GM21723 (cell line): ENCODE results near the gene DNAJB6.

Source experiments
- ATAC-seq: cut with Tn5 transposase; IDR thresholded peaks from one replicate; pipeline ENCODE4 v1.9.1; 2021; ENCODE audit warnings: mild to moderate bottlenecking, moderate library complexity; ENCODE audit not compliant: unreplicated experiment

Gene DNAJB6

DNA sequence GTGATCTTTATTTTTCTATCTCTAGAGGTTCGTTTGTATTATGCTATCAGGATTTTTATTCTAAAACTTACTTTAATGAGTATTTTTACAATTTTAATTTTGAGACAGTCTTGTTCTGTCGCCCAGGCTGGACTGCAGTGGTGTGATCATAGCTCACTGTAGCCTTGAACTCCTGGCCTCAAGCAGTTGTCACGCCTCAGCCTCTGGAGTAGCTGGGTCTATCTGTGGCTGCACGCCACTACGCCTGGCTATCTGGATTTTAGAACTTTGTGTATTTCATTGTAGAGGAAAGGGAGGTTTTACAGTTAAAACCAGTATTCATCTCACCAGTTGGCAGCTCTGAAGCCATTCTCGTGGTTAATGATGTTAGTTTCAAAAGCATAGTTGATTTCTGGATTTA, 25.9 kb downstream of the DNAJB6 start:
- ATAC-seq, result no peak

DNA sequence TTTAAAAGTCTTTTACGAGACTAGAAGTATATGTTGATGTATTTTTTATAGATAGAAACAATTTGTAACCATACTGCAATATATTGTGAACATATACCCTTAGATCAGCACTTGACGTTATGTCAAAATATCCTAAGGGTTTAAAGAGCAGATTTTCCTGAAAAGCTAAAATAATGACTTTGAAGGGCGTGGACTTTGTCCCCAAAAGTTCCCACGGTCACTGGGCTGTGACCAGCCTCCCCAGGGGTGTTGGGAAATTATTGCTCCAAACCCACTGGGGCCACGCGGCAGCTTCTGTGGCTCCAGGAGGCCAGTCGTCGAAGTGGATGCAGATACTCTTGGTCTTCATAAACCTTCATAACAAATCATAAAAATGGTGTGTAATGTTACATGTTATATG, 29.9 kb downstream of the DNAJB6 start:
- no peak for ATAC-seq

DNA sequence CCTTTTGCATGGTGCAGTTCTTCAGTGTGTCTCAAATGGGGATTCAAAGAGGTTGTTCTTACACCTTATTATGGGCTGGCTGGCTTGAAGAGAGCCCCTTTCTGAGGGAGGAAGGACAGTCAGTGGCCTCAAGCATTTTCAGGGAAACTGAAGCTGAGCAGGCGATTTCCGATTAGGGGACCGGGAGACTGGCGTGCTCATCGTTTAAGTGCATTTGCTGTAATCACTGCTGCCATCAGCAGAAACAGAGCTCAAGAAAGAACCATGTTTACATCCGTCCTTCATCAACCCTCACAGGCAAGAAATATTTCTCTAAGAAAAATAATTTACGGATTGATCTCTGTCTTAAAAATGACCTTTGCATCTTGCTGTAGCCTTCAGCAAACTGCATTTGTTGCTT, 32.2 kb downstream of the DNAJB6 start:
- ATAC-seq, result no peak

DNA sequence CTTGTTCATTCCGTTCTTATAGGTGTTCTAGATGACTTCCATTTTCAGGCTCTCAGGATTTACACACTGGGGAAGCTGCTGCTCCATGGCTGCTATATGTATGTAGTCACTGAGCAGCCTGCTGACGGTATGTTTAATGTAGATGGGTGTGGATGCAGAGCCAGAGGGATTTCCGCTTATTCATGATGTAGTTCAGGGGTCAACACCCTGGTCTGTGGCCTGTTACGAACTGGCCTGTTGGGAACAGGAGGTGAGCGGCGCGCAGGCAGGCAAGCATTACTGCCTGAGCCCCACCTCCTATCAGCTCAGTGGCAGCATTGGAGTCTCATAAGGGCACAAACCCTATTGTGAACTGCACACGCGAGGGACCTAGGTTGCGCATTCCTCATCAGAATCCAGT, 33.9 kb downstream of the DNAJB6 start:
- ATAC-seq, result no peak

DNA sequence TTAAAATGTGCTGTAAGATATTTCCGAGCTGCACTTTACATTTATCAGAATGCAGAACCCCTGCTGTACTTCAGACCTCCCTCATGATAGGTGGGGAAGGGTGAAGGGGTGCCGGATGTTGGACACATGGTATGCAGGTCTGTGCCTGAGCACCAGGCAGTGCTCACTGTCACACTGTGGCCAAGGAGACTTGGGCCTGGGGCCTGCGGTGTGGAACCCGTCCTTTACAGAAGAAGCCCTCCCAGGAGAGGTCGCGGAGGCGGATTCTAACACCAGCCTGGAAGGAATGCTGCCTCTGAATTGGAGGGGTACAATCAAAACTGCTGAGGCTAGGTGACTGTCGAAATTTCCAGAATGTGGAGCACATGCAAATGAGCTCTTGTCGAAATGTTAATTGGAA, 34.5 kb downstream of the DNAJB6 start:
- no peak for ATAC-seq

DNA sequence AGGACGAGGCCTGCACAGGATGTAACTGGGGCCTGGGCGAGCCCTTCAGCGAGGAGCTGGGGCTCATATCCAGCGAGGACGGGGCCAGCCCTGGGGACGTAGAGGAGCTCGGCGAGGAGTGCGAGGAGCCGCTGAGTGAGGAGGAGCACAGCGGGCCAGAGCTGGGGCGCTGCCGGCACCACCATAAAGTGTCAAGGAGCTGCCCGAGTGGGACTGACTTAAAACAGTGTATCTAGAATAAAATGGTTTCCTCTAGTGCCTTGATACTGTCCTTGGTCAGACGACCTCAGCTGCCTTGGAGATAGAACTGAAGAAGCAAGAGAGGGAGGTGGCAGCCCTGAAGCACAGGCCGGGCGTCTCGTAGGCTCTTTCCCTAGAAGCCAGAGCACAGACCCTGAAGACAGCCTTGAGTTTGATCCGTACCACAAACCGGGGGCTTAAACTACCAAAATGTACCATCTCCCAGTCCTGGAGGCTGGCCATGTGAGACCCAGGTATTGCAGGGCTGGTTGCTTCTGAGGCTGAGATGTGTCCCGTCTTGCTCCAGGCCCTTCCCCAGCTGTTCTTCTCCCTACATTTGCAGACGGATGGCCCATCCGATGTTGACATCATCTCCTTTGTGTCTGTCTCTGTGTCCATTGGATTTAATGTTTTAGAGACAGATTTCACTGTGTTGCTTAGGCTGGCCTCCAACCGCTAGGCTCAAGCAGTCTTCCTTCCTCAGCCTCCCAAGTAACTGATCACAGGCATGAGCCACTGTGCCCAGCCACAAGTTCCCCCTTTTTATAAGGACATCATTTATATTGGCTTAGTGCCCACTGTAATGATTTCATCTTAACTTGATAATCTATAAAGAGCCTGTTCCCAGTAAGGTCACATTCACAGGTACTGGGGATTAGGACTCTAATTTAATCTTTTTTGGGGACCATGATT, 35.8 kb downstream of the DNAJB6 start:
- ATAC-seq, result no peak

DNA sequence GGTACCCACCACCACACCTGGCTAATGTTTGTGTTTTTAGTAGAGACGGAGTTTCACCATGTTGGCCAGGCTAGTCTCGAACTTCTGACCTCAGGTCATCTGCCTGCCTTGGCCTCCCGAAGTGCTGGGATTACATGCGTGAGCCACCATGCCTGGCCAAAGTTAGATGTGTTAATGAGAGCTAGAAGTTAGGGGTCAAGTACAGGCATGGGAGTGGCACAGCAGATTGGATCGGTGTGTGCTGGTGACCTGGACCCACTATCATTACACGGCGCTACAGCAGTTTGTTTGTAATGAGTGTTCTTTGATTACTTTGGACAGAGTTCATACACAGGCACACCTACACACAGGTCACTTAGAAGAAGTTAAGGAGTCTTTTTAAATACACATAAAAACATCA, 36.7 kb downstream of the DNAJB6 start:
- no peak for ATAC-seq

DNA sequence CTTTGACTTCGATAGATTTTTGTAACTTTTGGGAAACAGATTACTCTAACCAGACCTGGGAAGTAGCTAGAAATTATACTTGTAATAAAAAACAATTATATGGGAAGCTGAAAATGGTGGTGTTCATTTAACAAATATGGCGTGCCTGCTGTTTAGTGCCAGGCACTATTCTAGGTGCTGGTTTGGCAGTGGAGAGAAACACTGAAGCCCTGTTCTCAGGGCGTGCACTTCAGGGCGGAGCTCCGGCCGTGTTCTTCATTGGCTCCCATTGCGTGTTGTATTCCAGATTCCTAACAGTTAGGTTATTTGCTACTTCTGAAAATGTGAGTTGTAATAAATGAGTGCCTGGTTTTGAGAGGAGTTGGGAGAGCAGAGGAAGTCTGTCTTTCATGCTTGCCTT, 38.6 kb downstream of the DNAJB6 start:
- ATAC-seq, result no peak

DNA sequence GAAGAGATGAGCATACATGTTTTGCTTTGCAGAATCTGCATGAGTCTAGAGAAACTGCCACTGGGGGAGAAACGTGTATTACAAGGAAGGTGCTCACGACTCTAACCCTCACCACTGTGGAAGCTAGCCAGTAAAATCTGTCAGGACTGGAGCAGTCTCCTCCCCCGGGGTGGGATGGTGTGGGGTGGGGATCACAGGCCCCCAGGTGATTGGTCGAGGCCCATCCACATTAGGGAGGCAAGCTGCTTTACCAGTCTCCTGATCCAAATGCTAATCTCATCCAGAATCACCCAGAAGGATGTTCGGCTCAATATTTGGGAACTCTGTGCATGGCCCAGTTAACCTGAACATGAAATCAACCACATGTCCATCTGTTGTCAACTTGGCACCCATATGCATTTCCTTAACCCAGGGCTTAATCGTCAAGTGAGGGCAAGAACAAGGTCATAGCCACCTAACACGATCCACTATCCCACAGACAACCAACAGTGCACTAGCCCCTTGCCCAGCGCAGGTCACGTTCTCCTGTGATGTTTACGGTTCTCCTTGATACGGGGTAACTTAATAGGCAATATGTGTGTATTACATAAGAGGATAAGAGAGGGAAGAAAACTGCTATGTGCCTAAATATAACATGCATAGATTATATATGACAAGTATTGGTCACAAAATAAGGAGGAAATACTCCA, 40.8 kb downstream of the DNAJB6 start:
- ATAC-seq, result no peak

DNA sequence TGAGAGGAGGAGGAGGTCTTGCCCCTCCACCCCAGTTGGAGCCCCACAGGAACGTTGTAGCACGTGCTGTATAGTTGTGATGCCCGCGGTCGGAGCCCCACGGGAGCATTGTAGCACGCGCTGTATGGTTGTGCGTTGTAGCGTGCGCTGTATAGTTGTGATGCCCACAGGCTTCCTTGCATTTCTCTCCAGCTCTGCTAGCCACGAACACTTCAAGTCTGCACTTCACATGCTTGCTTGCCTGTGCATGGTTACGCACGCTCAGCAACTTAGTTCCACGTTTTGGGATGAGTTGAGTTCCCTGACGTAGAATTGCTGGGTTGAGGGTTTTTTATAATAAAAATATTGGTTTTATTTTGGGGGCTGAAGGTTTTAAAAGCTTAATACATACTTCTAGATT, 41.6 kb downstream of the DNAJB6 start:
- no peak for ATAC-seq

DNA sequence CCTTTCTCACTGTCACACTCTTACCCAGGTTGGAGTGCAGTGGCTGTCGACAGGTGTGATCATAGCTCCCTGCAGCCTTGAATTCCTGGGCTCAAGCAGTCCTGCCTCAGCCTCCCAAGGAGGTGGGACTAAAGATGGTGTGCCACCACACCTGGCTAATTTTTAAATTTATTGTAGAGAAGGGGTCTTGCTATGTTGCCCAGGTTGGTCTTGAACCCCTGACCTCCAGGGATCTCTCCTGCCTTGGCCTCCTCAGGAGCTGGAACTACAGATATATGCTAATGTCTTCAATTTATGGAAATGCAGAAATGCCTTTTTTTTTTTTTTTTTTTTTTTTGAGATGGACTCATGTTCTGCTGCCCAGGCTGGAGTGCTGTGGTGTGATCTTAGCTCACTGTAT, 42.7 kb downstream of the DNAJB6 start:
- ATAC-seq, result no peak

DNA sequence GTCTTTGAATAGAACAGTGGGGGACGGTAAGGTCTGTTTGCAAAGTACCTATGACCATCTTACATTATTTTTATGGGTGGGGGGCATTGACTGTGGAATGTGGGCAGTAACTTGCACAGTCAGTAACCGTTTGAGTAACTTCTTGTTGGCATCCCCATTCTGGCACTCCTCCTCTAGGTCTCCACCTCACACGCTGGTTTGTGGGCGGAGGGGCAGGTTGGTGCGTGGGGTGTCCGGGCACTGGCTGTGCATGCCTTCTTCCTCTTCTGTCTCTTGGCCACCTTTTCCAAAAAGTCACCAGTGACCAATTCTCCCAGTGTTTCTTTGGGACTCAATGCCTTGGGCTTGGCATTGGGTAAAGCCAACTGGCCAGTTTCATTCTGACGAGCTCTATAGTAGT, 43.6 kb downstream of the DNAJB6 start:
- no peak for ATAC-seq

DNA sequence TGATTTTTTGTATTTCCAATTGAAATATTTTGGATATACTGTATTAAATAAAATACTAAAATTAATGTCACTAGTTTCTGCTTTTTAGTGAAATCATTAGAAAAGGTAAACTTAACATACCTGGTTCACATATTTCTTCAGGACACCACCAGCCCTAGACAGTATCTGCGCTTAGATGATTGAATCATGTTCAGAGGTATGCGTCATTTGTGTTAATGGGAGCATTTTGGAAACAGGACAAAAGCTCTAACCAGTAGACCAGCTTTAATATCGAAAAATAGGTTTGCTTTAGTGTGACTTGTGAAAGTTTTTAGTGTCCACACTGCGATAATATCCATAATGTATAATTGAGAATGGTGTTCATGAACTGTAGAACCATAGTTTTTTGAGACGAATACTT, 47.1 kb downstream of the DNAJB6 start:
- no peak for ATAC-seq

DNA sequence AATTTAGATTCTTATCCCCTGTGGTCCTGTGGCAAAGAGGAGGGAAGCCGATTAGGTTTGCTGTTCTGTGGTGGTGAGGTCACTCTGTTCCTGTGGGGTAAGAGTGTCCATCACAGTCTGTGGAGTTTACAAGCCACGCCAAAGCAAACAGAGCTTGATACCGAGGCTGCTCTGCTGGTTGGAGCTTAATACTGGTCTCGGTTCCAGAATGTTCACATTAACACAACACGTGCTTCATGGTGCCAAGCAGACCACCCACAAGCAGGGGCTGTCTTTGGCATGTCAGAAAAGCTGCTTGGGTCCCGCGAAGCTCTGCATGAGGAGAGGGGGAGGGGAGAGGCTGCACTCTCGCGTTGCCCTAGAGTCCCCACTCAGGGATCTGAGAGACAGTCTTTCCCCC, 47.5 kb downstream of the DNAJB6 start:
- ATAC-seq, result no peak

DNA sequence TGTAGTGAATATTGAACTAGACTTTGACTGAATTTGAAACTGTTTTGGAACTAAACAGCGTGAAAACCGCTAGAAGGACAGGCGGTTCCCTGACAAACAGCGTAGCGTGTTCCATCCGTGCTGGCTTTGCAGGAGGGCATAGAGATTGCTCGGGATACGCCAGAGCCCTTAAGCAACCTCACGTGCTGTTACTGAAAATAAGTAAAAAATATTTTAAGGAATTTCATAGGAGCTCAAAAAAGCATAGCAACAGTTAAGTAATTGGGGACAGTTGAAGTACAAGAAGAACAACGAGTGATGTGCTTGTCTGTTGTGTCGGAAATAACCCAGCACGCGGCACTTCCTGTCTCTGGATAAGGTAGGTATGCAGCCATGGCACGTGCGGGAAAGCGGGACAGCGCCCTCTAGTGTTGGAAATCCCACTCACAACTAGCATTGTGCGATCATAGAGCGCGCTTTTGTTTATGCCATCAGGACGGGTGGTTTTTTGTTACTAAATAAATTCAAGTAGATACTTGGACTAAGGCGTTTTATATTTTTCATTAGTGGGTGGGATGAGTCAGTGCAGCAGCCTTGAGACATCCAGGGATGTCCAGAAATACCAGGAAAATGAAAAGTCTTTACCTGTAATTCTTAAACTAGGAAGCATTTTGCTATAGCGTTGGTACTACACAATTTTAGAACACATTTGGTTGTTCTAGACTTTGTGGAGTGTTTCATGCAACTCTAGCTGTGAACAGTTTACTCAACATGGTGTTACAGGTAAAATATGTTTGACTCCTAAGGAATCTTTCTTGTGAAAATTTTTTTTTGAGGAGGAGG, 50.4 kb downstream of the DNAJB6 start:
- ATAC-seq, result peak; percentile 95

DNA sequence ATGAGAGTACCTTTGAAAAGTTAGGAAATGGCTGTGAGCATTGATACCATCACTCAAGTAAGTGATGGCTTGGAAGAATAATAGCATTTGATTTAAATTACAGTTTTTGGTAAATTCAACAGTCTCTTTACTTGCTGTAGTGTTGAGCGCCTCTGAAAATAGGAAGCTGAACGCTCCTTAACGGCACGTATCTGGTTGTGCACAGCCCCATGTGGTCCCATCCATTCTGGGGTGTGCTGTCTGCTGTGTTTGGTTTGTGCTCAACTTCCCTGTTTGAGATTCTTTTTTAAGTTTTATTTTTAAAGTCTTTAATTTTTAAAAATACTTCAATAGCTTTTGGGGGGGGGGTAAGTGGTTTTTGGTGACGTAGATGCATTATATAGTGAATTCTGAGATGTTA, 51.5 kb downstream of the DNAJB6 start:
- no peak for ATAC-seq

DNA sequence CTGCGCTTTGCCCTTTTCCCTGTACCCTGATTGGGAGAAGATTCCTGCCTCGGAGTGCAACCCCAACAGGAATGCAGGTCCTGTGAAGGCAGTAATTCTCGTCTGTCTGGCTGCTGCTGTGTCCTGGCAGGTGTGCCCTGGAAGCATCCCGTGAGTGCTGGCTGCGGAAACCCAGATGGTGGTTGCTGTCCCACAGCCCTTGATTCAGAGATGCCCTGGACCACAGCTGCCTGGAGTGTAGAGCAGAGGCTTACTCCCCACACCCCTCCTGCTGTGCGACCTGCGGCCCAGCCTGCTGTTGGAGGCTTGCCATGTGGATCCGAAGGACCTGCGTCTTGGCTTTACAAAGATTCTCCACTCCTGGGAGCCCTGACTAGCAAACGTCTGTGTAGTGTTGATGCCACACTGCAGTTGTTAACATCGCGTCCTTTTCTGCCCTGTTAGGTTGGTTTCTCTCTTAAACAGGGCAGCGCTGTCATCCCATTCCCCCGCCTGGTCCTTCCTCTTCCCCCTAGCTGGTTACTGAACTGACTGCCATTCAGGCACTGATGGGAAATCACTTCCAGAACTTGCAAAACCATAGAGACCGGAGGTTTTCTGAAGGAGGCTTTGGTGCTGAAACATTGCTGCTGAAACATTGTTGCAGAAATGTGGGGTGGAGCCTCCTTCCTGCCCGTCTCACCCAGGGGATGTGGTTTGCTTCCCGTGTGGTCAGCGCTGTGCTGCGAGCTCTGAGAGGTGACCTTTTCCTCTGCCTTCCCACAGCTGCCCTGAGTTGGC, 53.3 kb downstream of the DNAJB6 start:
- no peak for ATAC-seq

DNA sequence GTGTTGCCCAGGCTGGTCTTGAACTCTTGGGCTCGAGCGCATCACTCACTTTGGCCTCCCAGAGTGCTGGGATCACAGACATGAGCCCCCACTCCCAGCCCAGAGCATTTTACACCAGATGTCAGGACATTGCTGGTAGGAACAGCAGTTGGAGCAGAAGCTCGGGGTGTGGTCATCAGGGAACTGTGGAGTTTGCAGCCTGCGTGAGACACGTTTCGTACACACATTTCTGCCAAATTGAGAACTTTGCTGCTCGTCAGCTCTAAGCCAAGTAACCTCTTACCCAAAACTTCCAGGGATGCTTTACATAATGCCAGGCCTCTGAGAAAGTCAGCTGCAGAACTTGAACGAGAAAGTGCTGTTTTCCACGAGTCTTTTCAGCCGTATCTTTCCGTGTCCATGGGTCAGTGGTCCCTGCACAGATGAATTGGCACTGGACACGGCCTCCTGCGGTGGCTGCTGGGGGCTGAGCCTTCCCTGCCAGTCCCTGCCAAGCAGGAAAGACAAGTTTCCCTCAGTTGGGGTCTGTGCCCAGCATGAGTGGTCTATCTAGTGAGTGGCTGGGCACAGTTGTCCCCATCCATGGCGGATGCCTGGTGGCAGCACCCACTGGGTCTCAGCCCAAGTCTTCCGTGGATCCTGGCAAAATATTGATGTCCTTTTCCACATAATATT, 54.4 kb downstream of the DNAJB6 start:
- ATAC-seq, result no peak

DNA sequence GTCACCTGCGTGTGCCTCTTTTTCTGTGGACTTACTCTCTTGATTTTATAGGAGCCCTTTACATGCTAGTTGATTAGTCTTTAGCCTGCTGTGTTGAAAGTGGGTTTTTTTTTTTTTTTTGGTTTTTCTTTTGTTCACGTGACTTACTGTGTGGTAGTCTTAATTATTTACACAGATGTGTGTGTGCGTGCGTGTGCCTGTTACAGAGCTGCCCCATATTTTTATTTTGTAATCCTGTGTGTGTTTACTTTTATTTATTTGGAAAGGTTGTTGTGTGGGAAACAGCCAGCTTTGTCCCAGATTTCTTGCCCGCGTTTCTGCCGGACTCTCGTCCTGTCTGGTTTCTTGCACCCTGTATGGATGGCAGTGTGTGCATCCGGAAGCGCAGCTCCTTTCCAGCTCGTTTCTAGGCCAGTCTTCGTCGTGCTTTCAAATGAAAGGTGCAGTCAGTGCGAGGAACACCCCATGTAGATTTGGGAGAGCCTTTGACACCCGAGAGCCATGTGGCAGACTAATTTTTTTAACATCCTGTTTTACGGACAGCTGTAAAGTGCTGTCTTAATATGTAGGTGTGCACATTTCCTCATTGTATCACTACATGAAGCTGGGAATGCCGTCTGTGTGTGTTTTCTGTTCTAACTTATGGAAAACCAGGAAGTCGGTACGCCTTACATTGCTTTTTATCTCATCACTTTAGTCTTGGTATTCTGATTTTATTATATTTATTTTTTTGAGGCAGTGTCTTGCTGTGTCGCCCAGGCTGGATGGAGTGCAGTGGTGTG, 55.6 kb downstream of the DNAJB6 start:
- ATAC-seq, result no peak
